Endothelial cell of umbilical vein (primary cell): Measurements from ENCODE around the gene FAM222A. TPM values are rescaled to one million over a fixed set of nuclear protein-coding genes. Genes with fewer than 3 reads are reported as not detected.

ENCODE experiments used
- BruUV-seq: library from RNA; stranded (reverse); fragments of 400-500 nt; replicated peaks from 2 replicates; lab custom pipeline; 2021; lab: Mats Ljungman, UMichigan
- CTCF ChIA-PET: fragments of 300-600, 350-600 bp; sonication (Branson Sonifier 250); formaldehyde crosslinking; loops from one replicate; lab custom pipeline; 2021; ENCODE audit warnings: antibody characterized with exemption, inconsistent platforms; lab: Charles Lee
- POLR2A ChIA-PET: fragments of 300-600, 350-600 bp; sonication (Branson Sonifier 250); formaldehyde crosslinking; loops from one replicate; lab custom pipeline; 2021; ENCODE audit warnings: antibody characterized with exemption, inconsistent platforms; lab: Charles Lee
- DNase-seq: peaks from one replicate; pipeline ENCODE4 v3.0.0-alpha.2; 2011; ENCODE audit warnings: low read depth, low spot score
- FAIRE-seq: peaks from 2 replicates; lab custom pipeline; 2011; peaks lifted over from hg19 to GRCh38; lab: Jason Lieb, UNC
- H2AFZ ChIP-seq: 2 replicates; pipeline ENCODE4 v1.6.0; 2012; ENCODE audit warnings: low read depth, low read length, control low read depth, inconsistent platforms
- H3K27ac ChIP-seq: 2 replicates; pipeline ENCODE4 v1.5.1; 2011; ENCODE audit warnings: low read depth, mild to moderate bottlenecking, control low read depth, low read length, moderate library complexity; ENCODE audit not compliant: insufficient read depth
- H3K27me3 ChIP-seq, 2 experiments: 2 replicates each; pipeline versions ENCODE4 v1.6.0 to v1.6.1; 2011; ENCODE audit warnings: low read length in 2 of 2, mixed read lengths in 1 of 2; ENCODE audit not compliant: control insufficient read depth in 2 of 2, insufficient read depth in 2 of 2
- H3K36me3 ChIP-seq, 2 experiments: 2 replicates in 1 of 2; 3 replicates in 1 of 2; pipeline ENCODE4 v1.5.1; 2011; ENCODE audit warnings: low read length in 2 of 2, mild to moderate bottlenecking in 1 of 2, moderate library complexity in 1 of 2; ENCODE audit not compliant: control insufficient read depth in 2 of 2, insufficient read depth in 2 of 2; ENCODE audit errors: extremely low read depth in 1 of 2
- H3K4me1 ChIP-seq: 3 replicates; pipeline ENCODE4 v1.5.1; 2011; ENCODE audit warnings: mild to moderate bottlenecking, low read length; ENCODE audit not compliant: control insufficient read depth, insufficient read depth; ENCODE audit errors: extremely low read depth
- H3K4me2 ChIP-seq: 2 replicates; pipeline ENCODE4 v1.6.1; 2011; ENCODE audit warnings: low read length, control low read depth, mixed read lengths; ENCODE audit not compliant: insufficient read depth
- H3K4me3 ChIP-seq, 3 experiments: fragments of 200-600 bp in 1 of 3; sonication (generic), shearing (Covaris generic) in 1 of 3; replicated peaks in 1 of 3; 2 replicates each; pipeline ENCODE4 v1.5.1; 2011 to 2016; ENCODE audit warnings: control low read depth in 3 of 3, low read length in 3 of 3, mild to moderate bottlenecking in 2 of 3, inconsistent platforms in 1 of 3, low read depth in 1 of 3, moderate library complexity in 1 of 3; ENCODE audit not compliant: insufficient read depth in 1 of 3
- H3K79me2 ChIP-seq: 2 replicates; pipeline ENCODE4 v1.6.0; 2012; ENCODE audit warnings: low read length, inconsistent platforms; ENCODE audit not compliant: control insufficient read depth, insufficient read depth
- H3K9ac ChIP-seq: replicated peaks from 2 replicates; pipeline ENCODE3; 2011; ENCODE audit warnings: low read length, control low read depth; ENCODE audit not compliant: insufficient read depth; ENCODE audit errors: extremely low read depth
- H3K9me1 ChIP-seq: replicated peaks from 3 replicates; pipeline ENCODE4 v1.6.0; 2011; ENCODE audit warnings: mild to moderate bottlenecking, low read length; ENCODE audit not compliant: control insufficient read depth, insufficient read depth; ENCODE audit errors: extremely low read depth
- H3K9me3 ChIP-seq: replicated peaks from 2 replicates; pipeline ENCODE4 v1.5.1; 2012; ENCODE audit warnings: low read length, inconsistent platforms; ENCODE audit not compliant: control insufficient read depth, insufficient read depth
- H4K20me1 ChIP-seq: replicated peaks from 2 replicates; pipeline ENCODE3; 2011; ENCODE audit warnings: mild to moderate bottlenecking, low read length; ENCODE audit not compliant: control insufficient read depth, insufficient read depth; ENCODE audit errors: extremely low read depth
- EZH2 ChIP-seq: IDR thresholded peaks from 2 replicates; pipeline ENCODE4 v1.6.1; 2012; ENCODE audit warnings: borderline replicate concordance, low read depth, mild to moderate bottlenecking, moderate library complexity, low read length, inconsistent platforms; ENCODE audit not compliant: severe bottlenecking
- FOS ChIP-seq: IDR thresholded peaks from 2 replicates; pipeline ENCODE4 v1.6.1; 2011; ENCODE audit warnings: mild to moderate bottlenecking, low read length, moderate library complexity, borderline replicate concordance; ENCODE audit not compliant: insufficient read depth
- GATA2 ChIP-seq: IDR thresholded peaks from 2 replicates; pipeline ENCODE4 v1.7.0; 2011; ENCODE audit warnings: low read depth, mild to moderate bottlenecking, moderate library complexity, mixed read lengths, low read length; ENCODE audit not compliant: insufficient read length, insufficient read depth
- JUN ChIP-seq: IDR thresholded peaks from 2 replicates; pipeline ENCODE4 v1.6.1; 2011; ENCODE audit warnings: borderline replicate concordance, low read depth; ENCODE audit not compliant: insufficient read length, insufficient read depth
- MYC ChIP-seq: IDR thresholded peaks from one replicate; pipeline ENCODE4 v1.6.1; 2011; ENCODE audit warnings: mild to moderate bottlenecking, low read depth, low read length
- POLR2A ChIP-seq: IDR thresholded peaks from 2 replicates; pipeline ENCODE4 v1.6.1; 2012; ENCODE audit warnings: low read depth, mild to moderate bottlenecking, control low read depth, low read length
- POLR2AphosphoS5 ChIP-seq: IDR thresholded peaks from 2 replicates; pipeline ENCODE4 v1.6.1; 2012; ENCODE audit warnings: low read depth, mild to moderate bottlenecking, control low read depth, low read length, moderate library complexity; ENCODE audit not compliant: insufficient read depth
- dilution Hi-C: fragments of 300-500 bp; cut with MboI; formaldehyde crosslinking; loops from one replicate; pipeline ENCODE4 v1.15.0; 2019; ENCODE audit warnings: low sequenced_read_pairs; ENCODE audit not compliant: extremely low pct_ligation_motif_present
- intact Hi-C: fragments of 100-400 bp; cut with micrococcal nuclease; formaldehyde crosslinking; loops from one replicate; pipeline ENCODE4 v1.10.0; 2022
- polyA plus RNA-seq, 4 experiments: library from polyadenylated mRNA; depleted of rRNA in 3 of 4; stranded (reverse) in 3 of 4; unstranded in 1 of 4; fragments of >200 nt; gene quantifications; 2 replicates each; pipeline versions ENCODE4 v1.2.1 to v1.2.3, GENCODE V29; 2011 to 2012; ENCODE audit warnings: missing spikeins in 1 of 4
- total RNA-seq: library from RNA; stranded (reverse); gene quantifications from 2 replicates; pipeline ENCODE4 v1.2.3, GENCODE V29; 2021
- TF ChIP-seq, protein P1 (sequence below), 2 donors: IDR thresholded peaks; 1 replicate in 1 of 2; 2 replicates in 1 of 2; pipeline ENCODE4 v1.5.1; 2011; ENCODE audit warnings: low read length in 2 of 2, mild to moderate bottlenecking in 2 of 2, moderate library complexity in 2 of 2, control low read depth in 1 of 2, inconsistent platforms in 1 of 2, low read depth in 1 of 2; ENCODE audit not compliant: insufficient read depth in 1 of 2; ENCODE audit errors: extremely low read depth in 1 of 2
- TF ChIP-seq, protein P2 (sequence below): IDR thresholded peaks from 2 replicates; pipeline ENCODE4 v1.6.1; 2011; ENCODE audit not compliant: insufficient read depth, insufficient read length

FAM222A gene
- total and polyA plus RNA-seq, 2 donors (not counting 3 experiments of a cell fraction or from before 2014, with no cell fraction given) = 0.62 to 1.7 TPM

DNA sequence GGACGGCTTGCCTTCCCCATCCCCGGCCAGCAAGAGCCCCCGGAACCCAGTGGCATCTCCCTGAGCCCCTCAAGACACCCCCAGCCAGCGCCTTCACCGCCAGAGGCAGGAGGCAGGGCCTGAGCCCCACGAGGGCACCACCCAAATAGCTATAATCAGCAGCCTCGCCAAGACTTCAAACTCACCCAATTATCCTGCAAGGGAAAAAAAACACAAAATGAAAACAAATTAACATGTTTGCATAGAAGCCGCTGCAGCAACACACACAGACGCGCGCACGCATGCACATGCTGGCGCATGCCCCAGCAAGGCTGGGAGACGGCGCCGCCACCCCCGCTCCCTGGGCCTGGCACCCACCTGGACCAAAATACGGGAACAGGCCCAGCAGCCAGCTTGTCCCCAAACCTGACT is 15.8 kb downstream of the FAM222A start:
- POLR2A ChIA-PET = no interaction called here
- BruUV-seq = no TSS peak

More for the DNA sequence above, 15.8 kb downstream of the FAM222A start:
- TF ChIP-seq MYC = no peak
- TF ChIP-seq JUN = no peak
- TF ChIP-seq FOS = no peak
- TF ChIP-seq, protein P1, sequence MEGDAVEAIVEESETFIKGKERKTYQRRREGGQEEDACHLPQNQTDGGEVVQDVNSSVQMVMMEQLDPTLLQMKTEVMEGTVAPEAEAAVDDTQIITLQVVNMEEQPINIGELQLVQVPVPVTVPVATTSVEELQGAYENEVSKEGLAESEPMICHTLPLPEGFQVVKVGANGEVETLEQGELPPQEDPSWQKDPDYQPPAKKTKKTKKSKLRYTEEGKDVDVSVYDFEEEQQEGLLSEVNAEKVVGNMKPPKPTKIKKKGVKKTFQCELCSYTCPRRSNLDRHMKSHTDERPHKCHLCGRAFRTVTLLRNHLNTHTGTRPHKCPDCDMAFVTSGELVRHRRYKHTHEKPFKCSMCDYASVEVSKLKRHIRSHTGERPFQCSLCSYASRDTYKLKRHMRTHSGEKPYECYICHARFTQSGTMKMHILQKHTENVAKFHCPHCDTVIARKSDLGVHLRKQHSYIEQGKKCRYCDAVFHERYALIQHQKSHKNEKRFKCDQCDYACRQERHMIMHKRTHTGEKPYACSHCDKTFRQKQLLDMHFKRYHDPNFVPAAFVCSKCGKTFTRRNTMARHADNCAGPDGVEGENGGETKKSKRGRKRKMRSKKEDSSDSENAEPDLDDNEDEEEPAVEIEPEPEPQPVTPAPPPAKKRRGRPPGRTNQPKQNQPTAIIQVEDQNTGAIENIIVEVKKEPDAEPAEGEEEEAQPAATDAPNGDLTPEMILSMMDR (IDR thresholded peaks at IDR 0.05; ENCODE audit: extremely low read depth in 1 of 2, insufficient read depth in 1 of 2, low read depth in 1 of 2, low read length in 2 of 2) = no peak
- TF ChIP-seq EZH2 = no peak
- TF ChIP-seq, protein P2, sequence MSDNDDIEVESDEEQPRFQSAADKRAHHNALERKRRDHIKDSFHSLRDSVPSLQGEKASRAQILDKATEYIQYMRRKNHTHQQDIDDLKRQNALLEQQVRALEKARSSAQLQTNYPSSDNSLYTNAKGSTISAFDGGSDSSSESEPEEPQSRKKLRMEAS = no peak
- TF ChIP-seq POLR2A = no peak
- TF ChIP-seq POLR2AphosphoS5 = no peak
- no peak for TF ChIP-seq GATA2
- Histone ChIP-seq H2AFZ (no peak overlapping the region), H4K20me1 (no peaks in the 10 kb centered on the region), H3K9ac (no peak overlapping the region), H3K79me2 (no peaks in the 10 kb centered on the region), H3K9me3 (no peaks in the 10 kb centered on the region), H3K4me1 (no peaks in the 10 kb centered on the region), H3K27ac (no peak overlapping the region), H3K4me3 (no peak overlapping the region), H3K27me3 (no peaks in the 10 kb centered on the region), H3K9me1 (no peaks in the 10 kb centered on the region), H3K4me2 (no peak overlapping the region), H3K36me3 (no peaks in the 10 kb centered on the region)
- no peak for DNase-seq
- CTCF ChIA-PET = no interaction called here
- intact Hi-C loops (no loop called here), dilution Hi-C loops (no loop called here)
- no peak for FAIRE-seq
